NOMO-1 treated with dmso at 0.1 percent for 144 hours (cell line): Measurements from ENCODE around the gene RALB.

Experiments used
- DNase-seq: peaks from one replicate; lab custom pipeline; 2025; ENCODE audit not compliant: unreplicated experiment; lab: John Stamatoyannopoulos, UW

The RALB gene

GRCh38 chr2:120252225-120253020, at the start of gene RALB:
RALB (plus strand) TSS chr2:120252852; CDS start chr2:120278665, 25,813 bp downstream.
- peak; percentile 99 for DNase-seq

- no peak for DNase-seq
Observed at GRCh38 chr2:120203251-120204021, 49.2 kb upstream of the RALB start.

- no peak for DNase-seq
Observed at GRCh38 chr2:120204022-120204405, 48.6 kb upstream of the RALB start.

- DNase-seq = no peak
Observed at GRCh38 chr2:120204417-120204816, 48.2 kb upstream of the RALB start.

GRCh38 chr2:120204945-120205670, 47.5 kb upstream of the RALB start:
- no peak for DNase-seq

GRCh38 chr2:120206022-120206581, 46.5 kb upstream of the RALB start:
- DNase-seq = no peak

GRCh38 chr2:120208381-120209353, 44.0 kb upstream of the RALB start:
- DNase-seq = no peak

- DNase-seq = no peak
Observed at GRCh38 chr2:120209427-120210269, 43.0 kb upstream of the RALB start.

- DNase-seq = no peak
Observed at GRCh38 chr2:120210270-120210693, 42.4 kb upstream of the RALB start.

GRCh38 chr2:120218181-120218580, 34.5 kb upstream of the RALB start:
- no peak for DNase-seq

- no peak for DNase-seq
Observed at GRCh38 chr2:120219291-120219690, 33.4 kb upstream of the RALB start.

- no peak for DNase-seq
Observed at GRCh38 chr2:120219766-120220165, 32.9 kb upstream of the RALB start.

- DNase-seq = no peak
Observed at GRCh38 chr2:120220756-120221155, 31.9 kb upstream of the RALB start.

- DNase-seq = no peak
Observed at GRCh38 chr2:120221616-120222015, 31.0 kb upstream of the RALB start.

- DNase-seq = no peak
Observed at GRCh38 chr2:120222186-120223033, 30.2 kb upstream of the RALB start.

- DNase-seq = peak; percentile 68
Observed at GRCh38 chr2:120223034-120223912, 29.4 kb upstream of the RALB start, which contains the start of gene TMEM185B. TMEM185B (minus strand) TSS chr2:120223400; CDS start chr2:120222976, 424 bp downstream.

GRCh38 chr2:120224256-120224655, 28.4 kb upstream of the RALB start:
- DNase-seq = no peak
